Stimulated activated CD4-positive, alpha-beta T cell treated with anti-CD3 and anti-CD28 coated beads, Interleukin-1b, Interleukin-23, amount 100 ng/mL, for 4 hours (primary cell): ENCODE results near the gene PABPN1L.
"Not testable (repeated sequence)": the region's sequence is repeated elsewhere in the genome, so short reads cannot be mapped to it uniquely, and the experiment has no call there.

Experiments used
- DNase-seq, 2 donors: peaks; one replicate each; pipeline ENCODE4 v3.0.0-alpha.2; 2020; ENCODE audit warnings: low read depth in 2 of 2

The PABPN1L gene

DNA sequence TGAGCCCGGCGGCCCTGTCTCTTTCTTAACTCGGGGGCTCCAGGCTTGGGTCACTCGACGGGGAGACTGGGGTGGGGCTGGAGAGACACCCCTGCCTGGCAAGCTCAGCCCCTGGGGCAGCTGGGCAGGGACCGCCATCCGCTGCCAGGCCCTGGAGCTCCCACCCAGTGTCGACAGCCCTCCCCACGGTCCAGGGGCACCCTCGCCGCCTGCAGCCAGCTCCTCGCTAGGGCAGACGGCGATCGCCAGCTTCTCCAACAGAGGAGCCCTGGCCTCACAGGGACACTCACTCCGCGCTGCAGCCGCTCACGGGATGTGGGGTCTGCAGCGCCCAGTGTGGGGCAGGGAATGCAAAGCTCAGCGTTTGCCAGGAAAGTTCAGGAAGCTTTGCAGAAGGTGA lies 38.7 kb downstream of the PABPN1L start:
- no peak for DNase-seq

DNA sequence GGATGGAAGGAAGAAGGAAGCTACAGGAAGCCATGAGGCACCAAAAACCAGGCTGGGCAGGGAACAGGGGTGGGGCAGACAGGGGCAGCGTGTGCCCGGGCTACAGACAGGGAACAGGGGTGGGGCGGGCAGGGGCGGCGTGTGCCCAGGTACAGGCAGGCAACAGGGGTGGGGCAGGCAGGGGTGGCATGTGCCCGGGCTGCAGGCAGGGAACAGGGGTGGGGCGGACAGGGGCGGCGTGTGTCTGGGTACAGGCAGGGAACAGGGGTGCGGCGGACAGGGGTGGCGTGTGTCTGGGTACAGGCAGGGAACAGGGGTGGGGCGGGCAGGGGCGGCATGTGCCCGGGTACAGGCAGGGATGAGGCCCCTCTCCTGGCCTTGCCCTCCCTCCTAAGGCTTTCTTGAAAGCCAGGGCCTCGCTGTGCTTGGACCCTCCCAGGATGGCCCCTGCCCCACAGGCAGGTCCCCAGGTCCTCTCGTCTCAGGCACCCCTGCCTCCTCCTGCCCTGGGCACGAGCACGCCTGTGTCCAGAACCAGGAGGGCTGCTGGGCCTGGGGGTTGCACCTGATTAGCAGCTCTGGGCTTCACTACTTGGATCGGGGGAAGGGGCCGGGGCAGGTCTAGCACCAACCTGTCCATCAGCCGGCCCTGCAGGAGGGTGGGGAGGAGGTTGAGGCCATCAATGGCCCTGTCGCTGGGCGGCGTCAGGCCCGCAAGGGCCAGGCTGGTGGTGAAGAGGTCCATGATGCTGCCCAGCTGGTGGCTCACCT lies 40.2 kb downstream of the PABPN1L start:
- no peak for DNase-seq

DNA sequence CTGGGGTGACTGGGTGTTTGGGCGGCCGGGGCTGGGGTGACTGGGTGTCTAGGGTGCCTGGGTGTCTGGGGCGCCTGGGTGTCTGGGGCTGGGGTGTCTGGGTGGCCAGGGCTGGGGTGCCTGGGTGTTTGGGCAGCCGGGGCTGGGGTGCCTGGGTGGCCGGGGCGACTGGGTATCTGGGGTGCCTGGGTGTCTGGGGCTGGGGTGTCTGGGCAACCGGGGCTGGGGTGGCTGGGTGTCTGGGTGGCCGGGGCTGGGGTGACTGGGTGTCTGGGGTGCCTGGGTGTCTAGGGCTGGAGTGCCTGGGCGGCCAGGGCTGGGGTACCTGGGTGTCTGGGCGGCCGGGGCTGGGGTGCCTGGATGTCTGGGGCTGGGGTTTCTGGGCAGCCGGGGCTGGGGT lies 41.3 kb downstream of the PABPN1L start:
- no peak for DNase-seq

DNA sequence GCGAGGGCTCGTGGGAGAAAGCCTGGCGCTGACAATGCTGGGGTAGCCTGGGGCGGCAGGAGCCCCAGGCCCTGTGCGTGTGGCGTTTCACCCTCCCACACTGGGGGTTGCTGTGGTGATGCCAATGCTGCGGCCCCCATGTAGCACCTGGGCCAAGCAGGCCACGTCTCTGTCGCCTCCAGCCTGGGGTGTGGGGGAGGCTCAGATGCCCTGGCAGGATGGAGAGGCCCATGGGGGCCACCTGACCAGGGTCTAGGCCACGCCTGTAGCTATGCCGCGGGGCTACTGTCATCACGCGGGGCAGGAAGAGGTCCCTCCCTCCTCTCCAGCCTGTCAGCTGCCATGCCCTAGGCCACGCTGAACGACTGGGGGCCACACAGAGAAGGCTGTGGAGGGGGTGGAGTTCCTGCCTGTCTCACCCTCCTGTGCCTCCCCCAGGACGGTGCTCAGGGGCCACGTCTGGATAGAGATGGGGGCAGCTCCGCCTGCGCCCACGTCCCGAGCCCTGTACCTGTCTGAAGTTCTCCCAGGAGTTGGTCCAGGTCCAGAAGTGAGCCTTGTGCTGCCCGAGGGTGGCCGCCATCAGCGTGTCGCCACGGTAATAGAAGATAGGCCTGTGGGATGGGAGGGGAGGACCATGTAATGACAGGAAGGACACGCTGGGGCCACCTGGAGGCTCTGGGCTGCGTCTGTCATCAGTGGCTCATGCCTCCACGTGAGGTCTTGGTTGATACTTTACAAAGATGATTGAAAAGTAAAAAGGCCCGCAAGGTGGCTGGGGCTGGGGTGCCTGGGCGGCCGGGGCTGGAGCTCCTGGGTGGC lies 42.0 kb downstream of the PABPN1L start:
- no peak for DNase-seq

DNA sequence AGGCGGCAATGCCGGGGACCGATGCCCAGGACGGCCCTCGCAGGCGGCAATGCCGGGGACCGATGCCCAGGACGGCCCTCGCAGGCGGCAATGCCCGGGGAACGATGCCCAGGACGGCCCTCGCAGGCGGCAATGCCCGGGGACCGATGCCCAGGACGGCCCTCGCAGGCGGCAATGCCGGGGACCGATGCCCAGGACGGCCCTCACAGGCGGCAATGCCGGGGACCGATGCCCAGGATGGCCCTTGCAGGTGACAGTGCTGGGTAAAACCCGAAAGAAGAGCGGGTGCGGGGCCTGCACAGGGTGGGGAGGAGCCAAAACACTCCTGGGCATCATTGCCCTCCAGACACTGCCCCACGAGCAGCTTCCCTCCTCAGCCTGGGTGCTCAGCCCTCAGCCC lies 42.8 kb downstream of the PABPN1L start:
- not testable (repeated sequence) for DNase-seq

DNA sequence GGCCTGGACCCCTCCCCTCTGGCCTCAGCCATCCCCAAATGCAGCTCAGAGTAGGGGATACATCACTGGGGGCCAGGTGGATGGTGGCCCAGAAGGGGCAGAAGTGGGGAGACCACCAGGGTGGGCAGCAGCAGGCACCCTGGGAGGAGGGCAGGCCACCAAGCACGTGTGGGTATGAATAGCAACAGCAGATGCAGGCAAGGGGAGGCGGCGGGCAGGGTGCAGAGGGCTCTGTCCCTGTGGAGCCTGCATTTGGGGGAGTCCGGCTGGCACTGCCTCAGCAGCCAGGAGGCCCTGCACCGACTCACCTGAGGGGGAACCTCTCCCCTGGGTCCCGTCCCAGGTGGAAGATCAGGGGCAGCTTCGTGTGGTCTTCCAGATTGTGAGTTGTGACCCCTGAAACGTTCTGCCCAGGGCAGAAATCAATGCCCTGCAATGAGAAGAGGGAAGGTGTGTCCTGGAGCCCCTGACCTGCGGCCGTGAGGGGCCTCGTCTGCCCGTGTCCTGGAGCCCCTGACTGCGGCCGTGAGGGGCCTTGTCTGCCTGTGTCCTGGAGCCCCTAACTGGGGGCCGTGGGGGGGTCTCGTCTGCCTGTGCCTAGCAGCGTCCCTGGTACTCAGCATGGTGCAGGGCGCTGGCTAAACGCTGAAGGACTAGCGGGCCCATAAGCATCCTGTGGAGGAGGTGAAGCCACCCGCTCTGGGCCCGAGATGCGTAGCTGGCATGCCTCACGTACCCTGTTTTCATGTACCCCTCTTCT lies 44.0 kb downstream of the PABPN1L start:
- DNase-seq, result no peak

DNA sequence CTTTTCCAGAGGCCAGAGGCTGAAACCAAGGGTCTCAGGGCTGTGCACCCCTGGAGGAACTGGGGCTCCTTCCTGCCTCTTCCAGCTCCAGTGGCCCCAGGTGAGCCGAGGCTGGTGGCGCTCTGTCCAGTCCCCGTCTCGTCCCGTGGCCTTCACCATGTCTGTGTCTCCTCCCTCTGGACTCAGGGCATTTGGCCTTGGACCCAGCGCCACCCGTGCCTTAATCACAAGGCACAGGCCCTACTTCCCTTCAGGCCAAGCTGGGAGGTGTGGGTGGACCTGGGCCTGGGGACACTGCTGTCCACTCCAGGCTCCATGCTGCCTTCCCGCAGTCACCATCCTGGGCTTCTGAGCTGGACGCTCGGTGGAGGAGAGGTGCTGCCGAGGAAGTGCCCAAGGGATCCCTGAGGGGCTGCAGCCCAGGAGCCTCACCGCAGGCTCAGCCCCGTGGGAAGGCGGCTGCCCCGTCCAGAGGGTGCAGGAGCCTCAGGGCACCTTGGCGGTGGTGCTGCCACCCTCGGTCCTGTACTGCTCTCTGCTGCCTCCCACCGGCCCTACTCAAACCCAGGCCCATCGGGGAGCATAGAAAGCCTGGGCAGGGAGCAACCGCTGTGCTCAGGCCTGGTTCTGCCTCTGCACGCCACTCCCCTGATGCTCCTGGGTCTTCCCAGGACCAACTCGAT lies 45.2 kb downstream of the PABPN1L start:
- no peak for DNase-seq

DNA sequence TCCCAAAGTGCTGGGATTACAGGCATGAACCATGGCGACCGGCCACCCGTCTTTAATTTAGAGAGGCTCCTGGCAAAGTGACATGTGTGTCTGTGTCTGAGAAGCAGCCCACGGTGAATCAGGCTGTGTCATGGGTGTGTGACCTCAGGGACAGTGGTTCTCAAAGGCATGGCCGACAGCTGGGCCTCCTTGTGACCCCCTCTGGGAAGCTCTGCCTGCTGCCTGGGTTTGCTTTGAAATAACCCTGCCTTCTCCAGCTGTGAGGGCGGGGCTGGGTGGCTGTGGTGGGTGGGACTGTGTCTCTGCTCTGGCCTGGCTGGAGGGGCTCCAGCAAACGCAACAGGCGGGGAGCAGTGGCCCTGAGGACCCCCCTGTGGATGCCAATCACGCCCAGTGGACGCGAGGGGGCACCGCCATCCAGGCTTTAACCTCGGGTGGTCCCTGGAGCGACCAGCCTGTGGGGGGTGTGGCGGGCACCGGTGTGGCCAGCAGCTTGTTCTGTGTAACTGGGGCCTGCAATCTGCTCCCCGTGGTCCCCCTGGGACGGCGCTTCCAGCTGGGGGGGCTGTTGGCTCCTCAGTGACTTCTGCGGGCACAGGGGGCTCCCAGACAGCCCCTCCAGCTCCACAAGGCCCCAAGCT lies 46.0 kb downstream of the PABPN1L start:
- no peak for DNase-seq

DNA sequence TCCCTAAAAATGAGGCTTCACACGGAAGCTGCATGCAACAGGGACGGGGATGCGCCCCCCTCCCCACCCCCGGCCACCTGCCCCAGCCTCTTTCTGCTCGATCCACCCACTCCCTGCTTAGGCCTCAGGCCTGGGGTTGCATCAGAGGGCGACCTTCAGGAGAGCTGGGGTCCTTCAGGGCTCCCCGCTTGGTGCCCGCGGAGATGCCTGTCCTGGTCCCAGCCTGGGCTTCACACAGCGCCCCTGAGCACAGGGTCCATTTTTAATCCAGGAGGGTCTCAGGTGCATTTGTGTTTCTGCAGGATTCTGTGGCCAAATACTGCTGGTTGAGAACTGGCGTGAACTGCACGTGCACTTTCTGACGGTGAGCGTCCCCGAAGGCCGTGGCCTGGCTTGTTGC lies 47.3 kb downstream of the PABPN1L start:
- no peak for DNase-seq

DNA sequence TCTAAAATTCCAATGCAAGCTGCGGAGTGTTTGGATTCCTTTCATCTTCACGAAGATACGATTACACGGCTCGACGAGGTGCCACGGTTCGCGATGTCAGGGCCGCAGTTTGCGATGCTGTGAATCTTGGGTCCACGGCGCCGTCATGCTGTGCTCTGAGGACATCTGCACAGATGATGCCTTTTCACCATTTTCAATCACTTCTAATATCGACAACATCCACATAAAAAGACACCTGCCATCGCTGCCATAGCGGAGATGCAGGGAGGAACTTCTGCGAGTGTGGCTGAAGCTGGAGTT lies 47.9 kb downstream of the PABPN1L start:
- no peak for DNase-seq

DNA sequence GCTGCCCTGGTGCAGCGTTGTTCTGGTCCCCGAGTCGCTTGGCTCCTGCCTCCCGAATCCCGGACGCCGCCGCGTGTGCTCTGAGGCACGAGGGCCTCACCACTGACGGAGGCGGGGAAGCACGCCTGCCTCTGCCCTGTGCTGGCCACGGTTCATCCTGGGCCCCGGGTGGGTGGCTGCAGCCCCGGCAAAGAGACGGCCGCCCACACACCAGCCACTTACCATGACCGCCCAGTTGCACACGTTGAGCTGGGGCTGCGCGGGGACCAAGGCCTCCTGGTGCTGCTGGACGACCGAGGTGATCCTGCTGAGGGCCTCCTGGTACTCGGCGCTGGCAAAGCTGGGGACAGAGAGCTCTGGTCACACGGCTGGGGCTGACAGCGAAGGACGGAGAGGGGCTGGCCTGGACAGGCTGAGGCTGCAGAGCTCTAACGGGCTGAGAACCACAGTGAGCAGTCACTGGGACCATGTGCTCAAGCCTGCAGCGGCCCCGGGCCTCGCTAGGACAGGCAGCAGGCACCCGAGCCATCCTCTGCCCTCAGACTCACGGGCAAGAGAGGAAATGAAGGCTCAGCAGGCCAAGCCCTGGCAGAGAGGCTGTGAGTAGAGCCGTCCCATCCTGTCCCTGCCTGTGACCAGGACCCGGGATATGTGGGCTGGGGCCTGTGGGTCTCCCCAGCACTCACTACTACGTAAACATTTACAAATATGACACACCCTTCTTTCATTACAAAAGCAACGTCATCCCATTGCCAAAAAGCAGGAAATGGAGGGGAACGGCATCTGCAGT lies 48.5 kb downstream of the PABPN1L start:
- no peak for DNase-seq

DNA sequence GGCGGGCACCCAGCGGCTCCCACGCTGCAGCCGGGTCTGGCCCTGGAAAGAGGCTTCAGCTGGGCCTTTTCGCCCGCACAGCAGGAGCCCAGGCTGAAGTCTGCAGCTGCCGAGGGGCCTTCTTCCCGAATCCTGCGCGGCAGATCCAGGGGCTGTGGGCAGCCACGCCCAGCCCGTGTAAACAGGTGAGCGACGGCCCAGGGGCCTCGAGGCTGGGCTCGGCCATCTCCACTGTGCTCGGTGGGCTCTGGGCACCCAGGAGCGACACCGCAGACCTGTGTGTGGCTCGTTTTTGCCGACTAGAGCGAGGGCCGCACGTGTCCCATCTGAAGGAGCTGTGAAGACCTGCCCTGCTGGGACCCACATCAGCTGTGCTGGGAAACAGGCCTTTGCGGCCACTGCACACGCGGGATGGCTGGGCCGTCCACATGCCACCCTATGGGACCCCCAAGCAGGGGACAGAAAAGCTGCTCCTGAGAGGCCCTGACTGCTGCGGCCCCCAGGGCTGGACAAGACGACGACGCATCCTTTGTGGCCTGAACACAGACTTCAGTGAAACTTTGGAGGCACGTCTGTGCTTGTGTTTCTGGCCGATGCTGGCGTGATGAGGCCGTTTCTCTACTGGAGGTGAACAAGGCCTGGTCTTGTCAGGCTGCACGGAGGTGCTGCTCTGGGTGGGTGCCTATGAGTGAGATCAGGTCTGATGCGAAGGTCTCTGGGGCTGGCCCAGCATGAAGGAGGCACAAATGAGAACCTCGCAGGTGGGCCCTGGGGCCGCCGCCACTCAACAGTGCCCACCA lies 49.5 kb downstream of the PABPN1L start:
- DNase-seq, result no peak

DNA sequence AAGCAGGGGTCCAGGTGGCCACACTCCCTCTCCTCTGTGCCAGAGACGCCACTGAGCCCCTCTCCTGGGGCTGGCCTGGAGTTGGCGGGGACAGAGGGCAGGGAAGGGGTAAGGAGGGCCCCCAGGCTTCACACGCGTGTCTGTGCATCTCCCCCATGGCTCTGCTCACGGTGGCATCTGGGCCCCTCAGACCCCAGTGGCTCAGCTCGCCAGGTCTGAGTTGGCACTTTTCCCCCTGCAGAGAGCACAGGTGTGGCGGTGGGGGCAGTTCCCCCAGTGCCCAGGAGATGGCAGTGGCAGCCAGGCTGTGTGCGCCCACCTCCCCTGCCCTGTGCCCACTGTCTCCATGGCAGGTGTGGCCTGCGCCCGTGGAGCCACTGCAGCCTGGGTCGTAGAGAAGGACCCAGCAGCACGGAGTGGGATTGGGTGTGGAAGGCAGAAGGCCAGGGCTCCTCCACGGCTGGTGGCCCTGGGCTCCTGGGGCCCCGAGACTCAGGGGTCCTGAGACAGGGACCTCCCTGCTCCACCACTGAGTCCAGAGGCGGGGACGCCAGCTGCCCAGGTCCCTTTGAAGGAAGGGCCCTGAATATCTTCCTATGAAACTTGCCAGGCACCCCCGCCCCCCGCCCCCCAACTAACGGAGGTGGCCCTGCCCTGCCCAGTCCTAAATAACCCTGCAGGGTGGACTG lies 50.4 kb downstream of the PABPN1L start:
- DNase-seq, result peak; percentile 54 to 56

DNA sequence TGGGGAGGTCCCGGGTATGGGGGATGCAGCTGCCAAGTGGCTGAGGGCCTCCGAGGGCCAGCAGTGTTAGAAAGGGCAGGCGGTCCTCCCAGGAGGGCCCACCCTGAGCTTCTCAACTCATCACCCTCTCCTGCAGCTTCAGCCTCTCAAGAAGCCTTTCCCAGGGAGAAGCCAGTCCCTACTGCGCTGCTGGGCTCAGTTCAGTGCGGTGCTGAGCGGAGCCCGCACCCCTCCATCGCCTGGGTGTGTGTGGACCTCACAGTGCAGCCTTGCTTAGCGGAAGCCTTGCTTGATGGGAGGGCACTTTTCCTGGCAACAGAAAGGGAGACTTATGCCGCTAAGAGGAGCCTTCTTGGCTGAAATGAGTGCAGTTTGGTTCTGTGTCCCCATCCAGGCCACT lies 51.2 kb downstream of the PABPN1L start:
- no peak for DNase-seq

DNA sequence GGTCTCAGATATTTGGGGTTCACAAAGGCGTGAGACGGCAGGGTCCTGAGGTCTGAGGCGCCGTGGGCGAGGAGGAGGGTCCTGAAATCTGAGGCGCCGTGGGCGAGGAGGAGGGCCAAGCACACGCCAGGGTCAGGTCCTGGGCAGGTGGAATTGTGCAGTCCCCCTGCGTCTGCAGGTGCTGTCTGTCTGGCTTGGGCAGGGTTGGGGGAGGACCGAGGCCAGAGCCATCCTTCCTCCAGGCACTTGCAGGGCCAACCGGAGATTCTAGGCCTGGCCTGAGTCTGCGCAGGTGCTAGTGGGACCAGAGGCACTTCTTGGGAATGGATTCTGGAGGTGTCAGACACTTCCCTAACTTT lies 52.3 kb downstream of the PABPN1L start:
- DNase-seq, result no peak
